Mesenchymal stem cell (in vitro differentiated cells and primary cell): Measurements from ENCODE around the gene MCAM.

ENCODE experiments used
- DNase-seq: peaks from one replicate; pipeline ENCODE4 v3.0.0-alpha.2; 2013
- H2AFZ ChIP-seq: one replicate; pipeline ENCODE4 v1.6.1; 2013; ENCODE audit warnings: low read depth, mild to moderate bottlenecking, control low read depth, inconsistent platforms, low read length, moderate library complexity
- H2AK5ac ChIP-seq: 2 replicates; pipeline ENCODE4 v1.6.1; 2013; ENCODE audit warnings: low read length, moderate library complexity, mild to moderate bottlenecking, inconsistent platforms; ENCODE audit not compliant: severe bottlenecking
- H2BK120ac ChIP-seq: one replicate; pipeline ENCODE4 v1.6.1; 2013; ENCODE audit warnings: low read depth, mild to moderate bottlenecking, inconsistent platforms, low read length, moderate library complexity
- H2BK12ac ChIP-seq, 2 experiments: one replicate each; pipeline ENCODE4 v1.6.1; 2013; ENCODE audit warnings: inconsistent platforms in 2 of 2, low read length in 2 of 2, mild to moderate bottlenecking in 2 of 2, moderate library complexity in 2 of 2, control low read depth in 1 of 2
- H2BK15ac ChIP-seq: one replicate; pipeline ENCODE4 v1.6.1; 2013; ENCODE audit warnings: mild to moderate bottlenecking, low read depth, inconsistent platforms; ENCODE audit not compliant: poor library complexity, severe bottlenecking
- H2BK5ac ChIP-seq: 2 replicates; pipeline ENCODE4 v1.6.1; 2013; ENCODE audit warnings: low read depth, mild to moderate bottlenecking, low read length, control low read depth, inconsistent platforms; ENCODE audit not compliant: poor library complexity, severe bottlenecking
- H3K14ac ChIP-seq, 2 experiments: one replicate each; pipeline ENCODE4 v1.6.1; 2013; ENCODE audit warnings: inconsistent platforms in 2 of 2, low read length in 2 of 2, control low read depth in 1 of 2, mild to moderate bottlenecking in 1 of 2, moderate library complexity in 1 of 2
- H3K18ac ChIP-seq, 2 experiments: one replicate each; pipeline ENCODE4 v1.6.1; 2013; ENCODE audit warnings: inconsistent platforms in 2 of 2, low read length in 2 of 2, control low read depth in 1 of 2, low read depth in 1 of 2, mild to moderate bottlenecking in 1 of 2
- H3K23ac ChIP-seq, 2 experiments: one replicate each; pipeline ENCODE4 v1.6.1; 2013; ENCODE audit warnings: inconsistent platforms in 2 of 2, low read length in 2 of 2, mild to moderate bottlenecking in 2 of 2, moderate library complexity in 2 of 2, control low read depth in 1 of 2
- H3K27ac ChIP-seq: 2 replicates; pipeline ENCODE4 v1.5.1; 2013; ENCODE audit warnings: mild to moderate bottlenecking, moderate library complexity, low read length, control low read depth, inconsistent platforms; ENCODE audit not compliant: poor library complexity, severe bottlenecking
- H3K27me3 ChIP-seq, 2 experiments: 2 replicates each; pipeline versions ENCODE4 v1.6.1 to v1.7.0; 2013; ENCODE audit warnings: low read length in 2 of 2, mild to moderate bottlenecking in 2 of 2, moderate library complexity in 2 of 2, control low read depth in 1 of 2, inconsistent platforms in 1 of 2; ENCODE audit not compliant: control insufficient read depth in 1 of 2, insufficient read depth in 1 of 2
- H3K36me3 ChIP-seq, 2 experiments: 2 replicates each; pipeline versions ENCODE4 v1.6.1 to v1.7.0; 2013; ENCODE audit warnings: low read length in 2 of 2, control low read depth in 1 of 2, inconsistent platforms in 1 of 2, low read depth in 1 of 2, mild to moderate bottlenecking in 1 of 2; ENCODE audit not compliant: insufficient read depth in 2 of 2, control insufficient read depth in 1 of 2
- H3K4ac ChIP-seq, 2 experiments: one replicate each; pipeline ENCODE4 v1.6.1; 2013; ENCODE audit warnings: inconsistent platforms in 2 of 2, low read length in 2 of 2, mild to moderate bottlenecking in 2 of 2, moderate library complexity in 2 of 2, control low read depth in 1 of 2, low read depth in 1 of 2
- H3K4me1 ChIP-seq: 2 replicates; pipeline ENCODE4 v1.6.1; 2013; ENCODE audit warnings: low read depth, low read length, control low read depth; ENCODE audit not compliant: control insufficient read depth, insufficient read depth
- H3K4me2 ChIP-seq: 2 replicates; pipeline ENCODE4 v1.6.1; 2013; ENCODE audit warnings: low read length, mild to moderate bottlenecking, inconsistent platforms; ENCODE audit not compliant: poor library complexity, severe bottlenecking
- H3K4me3 ChIP-seq, 2 experiments: 2 replicates each; pipeline versions ENCODE4 v1.5.1 to v1.7.0; 2013; ENCODE audit warnings: low read length in 2 of 2, mild to moderate bottlenecking in 2 of 2, control low read depth in 1 of 2, low read depth in 1 of 2; ENCODE audit not compliant: insufficient read depth in 1 of 2
- H3K79me1 ChIP-seq: replicated peaks from 2 replicates; pipeline ENCODE4 v1.6.1; 2013; ENCODE audit warnings: mild to moderate bottlenecking, control low read depth, low read length, inconsistent platforms; ENCODE audit not compliant: poor library complexity, severe bottlenecking
- H3K9ac ChIP-seq: 2 replicates; pipeline ENCODE4 v1.7.0; 2013; ENCODE audit warnings: mild to moderate bottlenecking, low read length, moderate library complexity
- H3K9me3 ChIP-seq: 2 replicates; pipeline ENCODE4 v1.7.0; 2013; ENCODE audit warnings: mild to moderate bottlenecking, low read length; ENCODE audit not compliant: control insufficient read depth
- H4K8ac ChIP-seq: one replicate; pipeline ENCODE4 v1.6.1; 2013; ENCODE audit warnings: inconsistent platforms, mild to moderate bottlenecking, low read length, moderate library complexity
- H4K91ac ChIP-seq: one replicate; pipeline ENCODE4 v1.6.1; 2013; ENCODE audit warnings: mild to moderate bottlenecking, low read length, inconsistent platforms
- WGBS: methylation state at CpG from one replicate; pipeline ENCODE4 v1.1.7; 2013; ENCODE audit warnings: mixed read lengths; 5-methylcytosine and 5-hydroxymethylcytosine counted together

The MCAM gene

GRCh38 chr11:119315131-119316015, 1.6 kb downstream of the MCAM start:
- 27% methylated on average over 20 of the region's 29 CpGs for WGBS
- Histone ChIP-seq H3K4me1 (peaks cover 41% of the 10 kb centered on the region), H3K9ac (no peak overlapping the region), H4K8ac (peak overlapping the region; percentile 19), H3K36me3 (peaks cover 5 to 38% of the 10 kb centered on the region in 2 experiments), H2BK120ac (no peak overlapping the region), H3K14ac (peak overlapping the region in 1 of 2 experiments; percentile 61), H3K18ac (peak overlapping the region in 1 of 2 experiments; percentile 41), H3K27me3 (peaks cover 0 to 47% of the 10 kb centered on the region in 2 experiments), H2AK5ac (peak overlapping the region; percentile 23), H3K4ac (no peak overlapping the region), H3K4me3 (peak overlapping the region; percentile 49 to 77), H2BK5ac (no peak overlapping the region), H3K27ac (no peak overlapping the region), H3K23ac (peak overlapping the region in 1 of 2 experiments; percentile 46), H2AFZ (no peak overlapping the region), H2BK15ac (no peak overlapping the region), H2BK12ac (peak overlapping the region in 1 of 2 experiments; percentile 57), H3K79me1 (peaks cover 17% of the 10 kb centered on the region), H3K9me3 (no peaks in the 10 kb centered on the region), H3K4me2 (peak overlapping the region; percentile 55), H4K91ac (peak overlapping the region; percentile 40)
- peak; percentile 28 for DNase-seq

DNA sequence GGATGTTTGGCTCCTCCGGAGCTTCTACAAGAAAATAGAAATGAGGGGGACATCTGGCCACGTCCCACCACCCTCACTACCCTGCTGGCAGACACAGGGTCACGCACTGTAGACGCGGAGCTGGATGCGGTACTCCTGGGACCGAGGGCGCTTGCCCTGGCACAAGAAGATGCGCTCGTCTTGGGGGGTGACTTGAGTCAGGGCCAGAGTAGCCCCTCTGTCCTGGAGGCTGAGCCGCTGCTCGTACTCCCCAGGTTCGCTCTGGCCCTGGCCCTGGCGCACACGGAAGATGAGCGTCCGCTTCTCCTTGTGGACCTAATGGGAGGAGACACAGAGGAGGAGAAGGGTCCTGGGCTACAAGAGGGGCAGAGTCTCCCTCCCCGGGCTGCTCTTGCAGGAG, 2.2 kb downstream of the MCAM start:
- peak overlapping the region; percentile 55 for H3K4me2 ChIP-seq
- H2BK5ac ChIP-seq, result no peak overlapping the region
- no peak overlapping the region for H2BK120ac ChIP-seq
- H3K36me3 ChIP-seq, result peaks cover 7 to 45% of the 10 kb centered on the region in 2 experiments
- no peak overlapping the region for H3K14ac ChIP-seq
- no peak overlapping the region for H2BK12ac ChIP-seq
- WGBS, result 91% methylated on average over 18 of the region's 18 CpGs
- no peak overlapping the region for H2AFZ ChIP-seq
- peaks cover 17% of the 10 kb centered on the region for H3K79me1 ChIP-seq
- H4K91ac ChIP-seq, result no peak overlapping the region
- no peak overlapping the region for H2BK15ac ChIP-seq
- no peak overlapping the region for H3K4ac ChIP-seq
- no peak overlapping the region for H2AK5ac ChIP-seq
- no peak overlapping the region for H3K27ac ChIP-seq
- no peak overlapping the region for H4K8ac ChIP-seq
- H3K4me1 ChIP-seq, result peaks cover 38% of the 10 kb centered on the region
- DNase-seq, result no peak
- H3K9ac ChIP-seq, result no peak overlapping the region
- H3K18ac ChIP-seq, result no peak overlapping the region
- H3K23ac ChIP-seq, result no peak overlapping the region
- peaks cover 0 to 46% of the 10 kb centered on the region in 2 experiments for H3K27me3 ChIP-seq
- no peak overlapping the region for H3K4me3 ChIP-seq
- H3K9me3 ChIP-seq, result no peaks in the 10 kb centered on the region

GRCh38 chr11:119310682-119311052, 6.3 kb downstream of the MCAM start:
- no peak overlapping the region for H2BK15ac ChIP-seq
- 95% methylated on average over 20 of the region's 20 CpGs for WGBS

GRCh38 chr11:119309953-119310681, 6.8 kb downstream of the MCAM start:
- Histone ChIP-seq H2BK5ac (no peak overlapping the region), H3K36me3 (peaks cover 18 to 70% of the 10 kb centered on the region in 2 experiments), H3K27me3 (peaks cover 0 to 17% of the 10 kb centered on the region in 2 experiments), H3K4me1 (peaks cover 7% of the 10 kb centered on the region), H4K8ac (no peak overlapping the region), H2AFZ (no peak overlapping the region), H3K4ac (no peak overlapping the region), H3K9ac (no peak overlapping the region), H3K4me2 (no peak overlapping the region), H2BK15ac (no peak overlapping the region), H2BK120ac (no peak overlapping the region), H3K27ac (no peak overlapping the region), H4K91ac (no peak overlapping the region), H3K14ac (no peak overlapping the region), H2AK5ac (no peak overlapping the region), H3K4me3 (no peak overlapping the region), H2BK12ac (no peak overlapping the region), H3K9me3 (no peaks in the 10 kb centered on the region), H3K79me1 (peaks cover 7% of the 10 kb centered on the region), H3K18ac (no peak overlapping the region), H3K23ac (no peak overlapping the region)
- no peak for DNase-seq
- WGBS, result 81% methylated on average over 17 of the region's 17 CpGs

More at GRCh38 chr11:119310682-119311052, 6.3 kb downstream of the MCAM start:
- Histone ChIP-seq H4K91ac (no peak overlapping the region), H3K14ac (no peak overlapping the region), H2BK120ac (no peak overlapping the region), H3K79me1 (peaks cover 9% of the 10 kb centered on the region), H3K4me1 (peaks cover 12% of the 10 kb centered on the region), H3K36me3 (peaks cover 17 to 70% of the 10 kb centered on the region in 2 experiments), H3K27me3 (peaks cover 0 to 21% of the 10 kb centered on the region in 2 experiments), H3K4ac (no peak overlapping the region), H3K23ac (no peak overlapping the region), H3K4me3 (no peak overlapping the region), H2AFZ (no peak overlapping the region), H3K18ac (no peak overlapping the region), H2BK5ac (no peak overlapping the region), H2AK5ac (no peak overlapping the region), H3K9me3 (no peaks in the 10 kb centered on the region), H2BK12ac (no peak overlapping the region), H3K27ac (no peak overlapping the region), H3K4me2 (no peak overlapping the region), H3K9ac (no peak overlapping the region), H4K8ac (no peak overlapping the region)
- DNase-seq, result no peak
